GM12878 (cell line): ENCODE measurements around the gene TBCCD1. TPM values are rescaled to one million over a fixed set of nuclear protein-coding genes. Genes with fewer than 3 reads are reported as not detected.
A peak's percentile ranks its signal among the peaks of the same experiment; 100 is the strongest.

Experiments used
- ATAC-seq: fragments of 200-7000 bp; cut with Tn5 transposase; 3 replicates; pipeline ENCODE4 v1.9.1; 2020; ENCODE audit warnings: mild to moderate bottlenecking, moderate library complexity
- Bru-seq: library from RNA; stranded (reverse); fragments of 400-500 nt; gene quantifications from one replicate; lab custom pipeline; 2021; lab: Mats Ljungman, UMichigan
- BruChase-seq, 2 experiments: library from RNA; stranded (reverse); fragments of 400-500 nt; gene quantifications; one replicate each; lab custom pipeline; 2021; lab: Mats Ljungman, UMichigan
- BruUV-seq: library from RNA; stranded (reverse); fragments of 400-500 nt; replicated peaks from 2 replicates; lab custom pipeline; 2021; lab: Mats Ljungman, UMichigan
- CTCF ChIA-PET: fragments of 300-600 bp; sonication (Branson Sonifier 250); formaldehyde crosslinking; extraction: SDS; loops from one replicate; lab custom pipeline; 2021; ENCODE audit warnings: inconsistent platforms; lab: Yijun Ruan, JAX
- POLR2A ChIA-PET: fragments of 350-600 bp; formaldehyde crosslinking; extraction: SDS; loops from one replicate; lab custom pipeline; 2021; ENCODE audit warnings: inconsistent platforms; lab: Charles Lee
- RAD21 ChIA-PET: fragments of 300-600 bp; sonication (Branson Sonifier 250); formaldehyde crosslinking; loops from one replicate; lab custom pipeline; 2023; ENCODE audit warnings: antibody characterized with exemption; ENCODE audit not compliant: unreplicated experiment; lab: Charles Lee
- SMC1A ChIA-PET: fragments of 300-600 bp; sonication (Branson Sonifier 250); formaldehyde crosslinking; loops from one replicate; lab custom pipeline; 2023; ENCODE audit not compliant: unreplicated experiment, uncharacterized antibody; lab: Charles Lee
- DNase-seq: peaks from one replicate; pipeline ENCODE4 v3.0.0-alpha.2; 2011; ENCODE audit warnings: low read depth, low spot score
- FAIRE-seq: peaks from 3 replicates; lab custom pipeline; 2011; peaks lifted over from hg19 to GRCh38; lab: Jason Lieb, UNC
- H2AFZ ChIP-seq: 2 replicates; pipeline ENCODE4 v1.6.0; 2011; ENCODE audit warnings: low read depth, low read length, control low read depth; ENCODE audit not compliant: control insufficient read depth
- H3K27ac ChIP-seq: 2 replicates; pipeline ENCODE4 v1.5.1; 2011; ENCODE audit warnings: control low read depth; ENCODE audit not compliant: control insufficient read depth, insufficient read depth
- H3K27me3 ChIP-seq, 2 experiments: replicated peaks in 1 of 2; 2 replicates each; pipeline versions ENCODE4 v1.6.0 to v1.6.1; 2011; ENCODE audit warnings: low read length in 1 of 2; ENCODE audit not compliant: control insufficient read depth in 2 of 2, insufficient read depth in 2 of 2
- H3K36me3 ChIP-seq, 2 experiments: 2 replicates each; pipeline ENCODE4 v1.5.1; 2011; ENCODE audit warnings: low read length in 1 of 2; ENCODE audit not compliant: control insufficient read depth in 2 of 2, insufficient read depth in 2 of 2
- H3K4me1 ChIP-seq: 2 replicates; pipeline ENCODE4 v1.6.1; 2011; ENCODE audit warnings: mild to moderate bottlenecking, low read length, moderate library complexity, mixed read lengths; ENCODE audit not compliant: control insufficient read depth, insufficient read depth
- H3K4me2 ChIP-seq: 2 replicates; pipeline ENCODE4 v1.6.0; 2011; ENCODE audit warnings: control low read depth; ENCODE audit not compliant: control insufficient read depth, insufficient read depth
- H3K4me3 ChIP-seq: fragments of 200-600 bp; sonication (generic); 2 replicates; pipeline ENCODE4 v1.5.1; 2016
- H3K79me2 ChIP-seq: 2 replicates; pipeline ENCODE4 v1.6.0; 2011; ENCODE audit warnings: low read length; ENCODE audit not compliant: control insufficient read depth, insufficient read depth
- H3K9ac ChIP-seq: 2 replicates; pipeline ENCODE4 v1.8.0; 2011; ENCODE audit warnings: low read length, control low read depth, mixed read lengths; ENCODE audit not compliant: control insufficient read depth, insufficient read depth
- H3K9me3 ChIP-seq: replicated peaks from 3 replicates; pipeline ENCODE4 v1.5.1; 2011; ENCODE audit warnings: mild to moderate bottlenecking, low read length; ENCODE audit not compliant: control insufficient read depth, insufficient read depth
- H4K20me1 ChIP-seq: 2 replicates; pipeline ENCODE4 v1.6.0; 2011; ENCODE audit not compliant: control insufficient read depth, insufficient read depth
- DPF2 ChIP-seq: fragments of 450-650 bp; IDR thresholded peaks from 2 replicates; pipeline ENCODE4 v1.6.1; 2017; ENCODE audit warnings: mild to moderate bottlenecking
- EGR1 ChIP-seq, 2 experiments: IDR thresholded peaks; 1 replicate in 1 of 2; 2 replicates in 1 of 2; pipeline ENCODE4 v1.6.1; 2011 to 2012; ENCODE audit warnings: low read depth in 2 of 2, low read length in 2 of 2, borderline replicate concordance in 1 of 2, mild to moderate bottlenecking in 1 of 2, moderate library complexity in 1 of 2
- MTA3 ChIP-seq: IDR thresholded peaks from 2 replicates; pipeline ENCODE4 v1.6.1; 2012; ENCODE audit warnings: low read length, inconsistent platforms, borderline replicate concordance
- SMARCA5 ChIP-seq: fragments of 450-650 bp; IDR thresholded peaks from 2 replicates; pipeline ENCODE4 v1.6.1; 2017; ENCODE audit warnings: mild to moderate bottlenecking
- SMC3 ChIP-seq: IDR thresholded peaks from 2 replicates; pipeline ENCODE4 v1.6.1; 2011; ENCODE audit warnings: low read length, improper control_type of control experiment, borderline replicate concordance
- SPI1 ChIP-seq: IDR thresholded peaks from 2 replicates; pipeline ENCODE4 v1.6.1; 2011; ENCODE audit warnings: low read depth, mild to moderate bottlenecking, low read length, moderate library complexity, borderline replicate concordance; ENCODE audit not compliant: insufficient read depth
- SREBF1 ChIP-seq: IDR thresholded peaks from 2 replicates; pipeline ENCODE4 v1.6.1; 2012; ENCODE audit warnings: mild to moderate bottlenecking, low read length
- TARDBP ChIP-seq: IDR thresholded peaks from 2 replicates; pipeline ENCODE4 v1.6.1; 2016; ENCODE audit warnings: borderline replicate concordance
- ZNF217 ChIP-seq: fragments of 450-650 bp; IDR thresholded peaks from 2 replicates; pipeline ENCODE4 v1.6.1; 2017; ENCODE audit warnings: antibody characterized with exemption, mild to moderate bottlenecking
- WGBS: methylation state at CpG from one replicate; pipeline ENCODE4 v1.1.6; 2016; ENCODE audit warnings: low lambda C conversion rate; ENCODE audit not compliant: insufficient replicate concordance, insufficient coverage; ENCODE audit errors: missing lambda C conversion rate; 5-methylcytosine and 5-hydroxymethylcytosine counted together
- in situ Hi-C: fragments of 300-500 bp; cut with MboI; formaldehyde crosslinking; loops from 9 replicates; pipeline ENCODE4 v1.14.3; 2018; ENCODE audit warnings: mixed read lengths
- intact Hi-C: fragments of 100-400 bp; cut with micrococcal nuclease; formaldehyde crosslinking; loops from one replicate; pipeline ENCODE4 v1.14.2; 2022; ENCODE audit not compliant: unreplicated experiment
- long read RNA-seq, 2 experiments: library from polyadenylated mRNA; unstranded; transcript quantifications; one replicate each; pipeline ENCODE4 v2.0.0, GENCODE V29; 2019 to 2020
- polyA minus RNA-seq, 3 experiments: library from RNA; depleted of rRNA, polyadenylated mRNA; stranded (reverse); fragments of >200 nt; gene quantifications; 2 replicates each; pipeline ENCODE4 v1.2.3, GENCODE V29; 2011
- polyA plus RNA-seq, 11 experiments: library from polyadenylated mRNA; depleted of rRNA in 4 of 11; unstranded in 6 of 11; stranded (reverse) in 5 of 11; fragments of >200 nt; fragmentation: Nextera tagmentation in 4 of 11; fragmentation: Illumina TruSeq in 1 of 11; extraction: Ambion mirVana in 4 of 11; extraction: Trizol in 1 of 11; gene quantifications; 1 replicate in 1 of 11; 2 replicates in 10 of 11; pipeline versions ENCODE4 v1.2.1 to v1.2.3, GENCODE V29; 2011 to 2016; ENCODE audit warnings: inconsistent platforms in 2 of 11, missing spikeins in 2 of 11, low read depth in 1 of 11
- total RNA-seq, 4 experiments: library from RNA; depleted of rRNA in 3 of 4; stranded (reverse); fragments of >200 nt in 3 of 4; fragmentation: Illumina TruSeq in 1 of 4; extraction: Trizol in 1 of 4; gene quantifications; 2 replicates each; pipeline versions ENCODE4 v1.2.1 to v1.2.3, GENCODE V29; 2013 to 2021
- TF ChIP-seq, protein P1 (sequence below): fragments of 450-650 bp; IDR thresholded peaks from 2 replicates; pipeline ENCODE4 v1.6.1; 2018; ENCODE audit warnings: mild to moderate bottlenecking, low read depth, moderate library complexity; ENCODE audit not compliant: partially characterized antibody
- TF ChIP-seq, protein P2 (sequence below): IDR thresholded peaks from 2 replicates; pipeline ENCODE4 v1.6.1; 2011; ENCODE audit warnings: low read depth, mild to moderate bottlenecking, low read length, moderate library complexity, borderline replicate concordance; ENCODE audit errors: extremely low read depth

Gene TBCCD1, protein sequence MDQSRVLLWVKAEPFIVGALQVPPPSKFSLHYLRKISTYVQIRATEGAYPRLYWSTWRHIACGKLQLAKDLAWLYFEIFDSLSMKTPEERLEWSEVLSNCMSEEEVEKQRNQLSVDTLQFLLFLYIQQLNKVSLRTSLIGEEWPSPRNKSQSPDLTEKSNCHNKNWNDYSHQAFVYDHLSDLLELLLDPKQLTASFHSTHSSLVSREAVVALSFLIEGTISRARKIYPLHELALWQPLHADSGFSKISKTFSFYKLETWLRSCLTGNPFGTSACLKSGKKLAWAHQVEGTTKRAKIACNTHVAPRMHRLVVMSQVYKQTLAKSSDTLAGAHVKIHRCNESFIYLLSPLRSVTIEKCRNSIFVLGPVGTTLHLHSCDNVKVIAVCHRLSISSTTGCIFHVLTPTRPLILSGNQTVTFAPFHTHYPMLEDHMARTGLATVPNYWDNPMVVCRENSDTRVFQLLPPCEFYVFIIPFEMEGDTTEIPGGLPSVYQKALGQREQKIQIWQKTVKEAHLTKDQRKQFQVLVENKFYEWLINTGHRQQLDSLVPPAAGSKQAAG
- 33.7 and 36.8 TPM in 2 replicates for total RNA-seq (2013; cell fraction: nucleolus; rRNA removed)
- total RNA-seq (2014; rRNA removed) (20.4 and 21.1 TPM in 2 replicates), total RNA-seq (2014; rRNA removed; fragmentation: Illumina TruSeq; extraction: Trizol) (14.8 and 15.0 TPM in 2 replicates), total RNA-seq (2021) (11.5 and 12.3 TPM in 2 replicates), polyA plus RNA-seq (2011; rRNA removed) (23.4 and 25.0 TPM in 2 replicates), polyA plus RNA-seq (2014; fragmentation: Illumina TruSeq; extraction: Trizol) (14.3 and 16.5 TPM in 2 replicates), polyA plus RNA-seq (2014; fragmentation: Nextera tagmentation; extraction: Ambion mirVana) (10 to 100 TPM in 1 of 2 experiments, 1 to 10 TPM in 1; 6.9 to 11.3 TPM), polyA plus RNA-seq (2014; rRNA removed) (14.1 and 14.7 TPM in 2 replicates), polyA plus RNA-seq (2016; fragmentation: Nextera tagmentation; extraction: Ambion mirVana) (10 to 100 TPM; 15.8 to 18.0 TPM), polyA minus RNA-seq (2011; rRNA and poly(A)+ RNA removed) (28.0 and 35.4 TPM in 2 replicates), Bru-seq, nascent RNA (percentile 75 among the genes with signal in this experiment), BruChase-seq, experiment 1, labeled RNA remaining after a 6-hour chase (percentile 66 among the genes with signal in this experiment), BruChase-seq, experiment 2, labeled RNA remaining after a 2-hour chase (percentile 74 among the genes with signal in this experiment)
- 4.2 TPM for polyA plus RNA-seq (2011; ENCODE audit: low read depth)
- polyA plus RNA-seq (2011; cell fraction: cytosol; rRNA removed), result 17.0 and 18.7 TPM in 2 replicates
- 16.5 and 17.4 TPM in 2 replicates for polyA plus RNA-seq (2011; cell fraction: nucleus; rRNA removed)
- 5.6 and 6.4 TPM in 2 replicates for polyA plus RNA-seq (2012)
- 9.1 and 11.5 TPM in 2 replicates for polyA minus RNA-seq (2011; cell fraction: cytosol; rRNA and poly(A)+ RNA removed)
- 15.6 and 18.5 TPM in 2 replicates for polyA minus RNA-seq (2011; cell fraction: nucleus; rRNA and poly(A)+ RNA removed)
- long read RNA-seq, experiment 1, transcript TBCCD1-201 (8 exons, 2,441 nt), result major isoform, 9 of 19 reads
- long read RNA-seq, experiment 1, partial matches to known transcripts, result 2 of 19 reads
- long read RNA-seq, experiment 1, other reads (novel, unspliced or antisense), result 5 of 19 reads
- long read RNA-seq, experiment 2, transcript TBCCD1-203 (8 exons, 3,058 nt), result minor isoform, 21 of 86 reads
- long read RNA-seq, experiment 2, transcript TBCCD1-201 (8 exons, 2,441 nt), result major isoform, 50 of 86 reads
- long read RNA-seq, experiment 2, partial matches to known transcripts, result 4 of 86 reads
- long read RNA-seq, experiment 2, other reads (novel, unspliced or antisense), result 10 of 86 reads

DNA sequence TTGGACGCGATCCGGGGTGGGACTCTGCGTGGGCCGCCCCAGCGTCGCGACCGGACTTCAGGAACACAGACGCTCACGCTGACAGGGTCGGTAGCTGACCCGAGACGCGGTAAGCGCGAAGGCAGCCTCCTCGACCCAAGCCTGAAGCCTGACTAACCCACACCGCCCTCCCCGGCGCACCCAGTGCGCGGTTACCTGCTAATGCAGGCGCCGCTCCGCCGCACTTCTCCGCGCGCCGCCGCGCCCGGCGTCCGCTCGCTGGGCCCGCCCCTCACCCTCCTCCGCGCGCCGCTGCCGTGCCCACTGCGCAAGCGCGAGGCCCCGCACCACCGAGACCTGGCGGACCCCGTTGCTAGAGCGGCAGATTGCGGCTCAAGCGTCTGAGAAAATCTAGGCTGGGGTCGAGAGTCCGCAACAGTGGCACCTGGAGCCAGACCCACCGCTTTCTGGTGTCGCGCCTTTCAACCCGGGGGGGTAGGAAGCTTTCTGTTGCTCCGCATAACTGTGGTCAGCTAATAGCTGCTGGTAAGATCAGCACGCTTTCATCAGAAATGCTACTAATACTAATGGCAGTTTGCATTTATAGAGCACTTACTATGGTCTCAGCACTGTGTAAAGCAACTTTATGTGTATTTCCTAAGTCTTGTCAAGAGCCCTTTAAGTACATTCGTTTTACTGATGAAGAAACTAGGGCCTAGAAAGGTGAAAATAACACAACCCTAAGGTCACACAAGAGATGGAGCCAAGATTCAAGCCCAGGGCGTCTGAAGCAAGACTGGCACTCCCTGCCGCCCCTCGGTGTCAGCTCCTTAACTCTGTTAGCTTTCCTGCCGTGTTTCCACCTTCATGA, at the start of gene TBCCD1:
Gene TBCCD1, minus strand, starts transcription at position 268 of the 850 bp plus-strand sequence. CDS start 3,010 bp downstream, outside the sequence.
- peak within 1 kb of the TSS; percentile 98 for H3K4me2 ChIP-seq
- ATAC-seq (peak; percentile 76), FAIRE-seq (peak; percentile 86), DNase-seq (peak; percentile 73)
- WGBS, result 1% methylated on average over 62 of the region's 66 CpGs
- RAD21 ChIA-PET, result interaction anchor here (1.4 to 4.2 kb wide), 4 partner anchors 27 to 629 kb away, joined by 5 to 28 read pairs (median 6); partner anchors contain the start of gene TRA2B
- H3K4me1 ChIP-seq, result peaks cover 10% of the 10 kb centered on the region
- intact Hi-C loops, result loop anchor here (5.0 kb wide), 1 partner anchor 455 kb away; no protein-coding TSS in a partner anchor
- POLR2A ChIA-PET, result interaction anchor here (0.7 to 4.0 kb wide), 8 partner anchors 9 to 631 kb away, joined by 3 to 17 read pairs (median 3); partner anchors contain the start of genes EIF4A2 and TRA2B
- CTCF ChIA-PET, result interaction anchor here (0.9 to 2.7 kb wide), 11 partner anchors 10 to 624 kb away, joined by 3 to 17 read pairs (median 4); no protein-coding TSS in a partner anchor
- H3K9ac ChIP-seq, result peak within 1 kb of the TSS; percentile 95
- H3K9me3 ChIP-seq, result no peaks in the 10 kb centered on the region
- H3K27me3 ChIP-seq, result no peaks in the 10 kb centered on the region
- in situ Hi-C loops, result no loop called here
- no peaks in the 10 kb centered on the region for H4K20me1 ChIP-seq
- no TSS peak for BruUV-seq
- H3K4me3 ChIP-seq, result peak within 1 kb of the TSS; percentile 84
- peak within 1 kb of the TSS; percentile 91 for H3K27ac ChIP-seq
- peak within 1 kb of the TSS; percentile 97 for H2AFZ ChIP-seq
- H3K79me2 ChIP-seq, result peaks cover 50% of the 10 kb centered on the region
- no peaks in the 10 kb centered on the region; a peak in 2 of 4 replicates for H3K36me3 ChIP-seq
- SMC1A ChIA-PET, result interaction anchor here (1.0 to 3.8 kb wide), 8 partner anchors 9 to 584 kb away, joined by 3 to 23 read pairs (median 4); no protein-coding TSS in a partner anchor
- TF ChIP-seq, protein P1, sequence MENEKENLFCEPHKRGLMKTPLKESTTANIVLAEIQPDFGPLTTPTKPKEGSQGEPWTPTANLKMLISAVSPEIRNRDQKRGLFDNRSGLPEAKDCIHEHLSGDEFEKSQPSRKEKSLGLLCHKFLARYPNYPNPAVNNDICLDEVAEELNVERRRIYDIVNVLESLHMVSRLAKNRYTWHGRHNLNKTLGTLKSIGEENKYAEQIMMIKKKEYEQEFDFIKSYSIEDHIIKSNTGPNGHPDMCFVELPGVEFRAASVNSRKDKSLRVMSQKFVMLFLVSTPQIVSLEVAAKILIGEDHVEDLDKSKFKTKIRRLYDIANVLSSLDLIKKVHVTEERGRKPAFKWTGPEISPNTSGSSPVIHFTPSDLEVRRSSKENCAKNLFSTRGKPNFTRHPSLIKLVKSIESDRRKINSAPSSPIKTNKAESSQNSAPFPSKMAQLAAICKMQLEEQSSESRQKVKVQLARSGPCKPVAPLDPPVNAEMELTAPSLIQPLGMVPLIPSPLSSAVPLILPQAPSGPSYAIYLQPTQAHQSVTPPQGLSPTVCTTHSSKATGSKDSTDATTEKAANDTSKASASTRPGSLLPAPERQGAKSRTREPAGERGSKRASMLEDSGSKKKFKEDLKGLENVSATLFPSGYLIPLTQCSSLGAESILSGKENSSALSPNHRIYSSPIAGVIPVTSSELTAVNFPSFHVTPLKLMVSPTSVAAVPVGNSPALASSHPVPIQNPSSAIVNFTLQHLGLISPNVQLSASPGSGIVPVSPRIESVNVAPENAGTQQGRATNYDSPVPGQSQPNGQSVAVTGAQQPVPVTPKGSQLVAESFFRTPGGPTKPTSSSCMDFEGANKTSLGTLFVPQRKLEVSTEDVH, result no peak
- TF ChIP-seq DPF2 (peak; percentile 85), EGR1 (IDR thresholded peaks at IDR 0.05; ENCODE audit: borderline replicate concordance in 1 of 2, low read depth in 2 of 2, low read length in 2 of 2) (peak in 1 of 2 experiments; percentile 74; a peak in 2 of 3 replicates), SMARCA5 (no peak; the same call in none of the 2 replicates), MTA3 (no peak), SMC3 (no peak), TARDBP (no peak), SPI1 (no peak), ZNF217 (no peak), SREBF1 (no peak)
- TF ChIP-seq, protein P2, sequence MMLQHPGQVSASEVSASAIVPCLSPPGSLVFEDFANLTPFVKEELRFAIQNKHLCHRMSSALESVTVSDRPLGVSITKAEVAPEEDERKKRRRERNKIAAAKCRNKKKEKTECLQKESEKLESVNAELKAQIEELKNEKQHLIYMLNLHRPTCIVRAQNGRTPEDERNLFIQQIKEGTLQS, result no peak
